ENCODE measurements around the gene SLC13A4.

SLC13A4 gene

DNA sequence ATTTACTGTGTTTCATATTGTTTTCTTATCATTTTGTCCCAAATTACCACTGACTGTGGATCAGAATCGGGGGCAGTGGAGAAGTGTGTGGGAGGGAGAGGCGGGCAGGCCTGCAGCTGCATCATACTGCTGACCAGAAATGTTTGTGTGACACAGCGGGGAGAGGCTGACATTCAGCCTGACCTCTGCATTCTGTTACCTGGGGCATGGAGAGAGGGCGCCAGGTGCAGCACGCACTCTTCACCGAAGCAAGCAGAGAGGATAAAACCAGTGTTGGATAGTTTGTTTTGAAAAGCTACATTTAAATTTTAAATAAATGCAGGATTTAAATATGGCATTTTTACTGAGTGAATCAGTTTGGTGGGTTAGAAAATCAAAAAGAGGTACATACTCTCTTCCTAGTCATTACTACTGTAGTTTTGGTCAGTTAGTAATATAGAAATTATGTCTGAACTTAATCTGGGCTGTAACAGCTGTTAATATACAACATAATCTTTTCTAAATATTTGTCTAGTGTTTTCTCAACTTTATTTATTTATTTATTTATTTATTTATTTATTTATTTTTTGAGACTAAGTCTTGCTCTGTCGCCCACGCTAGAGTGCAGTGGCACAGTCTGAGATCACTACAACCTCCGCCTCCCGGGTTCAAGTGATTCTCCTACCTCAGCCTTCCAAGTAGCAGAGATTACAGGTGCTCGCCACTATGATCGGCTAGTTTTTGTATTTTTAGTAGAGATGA is 74.5 kb downstream of the SLC13A4 start:
- CTCF ChIA-PET, result interaction anchor here (1.0 kb wide), 2 partner anchors 9 kb away, joined by 4 read pairs; partner anchors contain the start of gene STMP1
- POLR2A ChIA-PET, result no interaction called here
- TF ChIP-seq CTCF (IDR thresholded peaks at IDR 0.05; ENCODE audit: control extremely low read depth, extremely low read depth, low read depth, missing control alignments), result no peak
- no peak for DNase-seq (ENCODE audit: extremely low spot score)

DNA sequence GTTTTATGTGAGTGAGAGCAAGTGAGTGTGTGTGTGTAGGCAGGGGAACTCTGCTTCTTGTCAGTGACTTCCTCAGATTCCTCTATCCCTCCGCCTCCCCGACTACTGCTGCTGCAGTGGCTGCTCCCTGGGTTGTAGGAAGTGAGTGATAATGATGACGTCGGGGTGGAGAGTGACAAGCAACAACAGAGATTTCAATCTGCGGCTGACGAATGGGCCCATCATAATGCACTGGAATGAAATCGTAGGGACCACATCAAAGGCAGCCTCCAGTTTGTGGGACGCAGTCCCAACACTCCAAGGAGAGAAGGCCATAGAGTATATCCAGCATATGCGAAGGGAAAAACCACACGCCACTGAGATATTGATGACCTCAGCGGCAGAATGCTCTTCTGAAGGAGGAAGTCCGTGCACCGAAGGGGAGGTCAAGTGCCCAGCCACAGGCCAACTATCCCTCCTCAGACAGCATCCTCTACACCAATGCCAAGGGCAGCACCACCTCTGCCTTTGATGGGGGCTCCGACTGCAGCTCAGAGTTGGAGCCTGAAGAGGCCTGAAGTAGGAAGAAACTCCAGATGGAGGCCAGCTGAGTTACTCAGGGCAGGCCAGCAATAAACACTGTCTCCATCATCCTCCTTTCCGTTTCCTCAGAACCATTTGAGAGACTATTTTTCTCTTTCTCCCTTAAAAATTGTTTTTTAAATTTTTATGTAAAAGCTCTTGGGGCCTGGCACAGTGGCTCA is 77.0 kb downstream of the SLC13A4 start:
- ChIA-PET CTCF (interaction anchor here (1.3 to 9.0 kb wide), 2 partner anchors 11 to 30 kb away, joined by 3 to 109 read pairs; partner anchors contain the start of gene STMP1), POLR2A (no interaction called here)
- TF ChIP-seq CTCF (IDR thresholded peaks at IDR 0.05; ENCODE audit: control extremely low read depth, extremely low read depth, low read depth, missing control alignments), result no peak
- DNase-seq (ENCODE audit: extremely low spot score), result no peak

DNA sequence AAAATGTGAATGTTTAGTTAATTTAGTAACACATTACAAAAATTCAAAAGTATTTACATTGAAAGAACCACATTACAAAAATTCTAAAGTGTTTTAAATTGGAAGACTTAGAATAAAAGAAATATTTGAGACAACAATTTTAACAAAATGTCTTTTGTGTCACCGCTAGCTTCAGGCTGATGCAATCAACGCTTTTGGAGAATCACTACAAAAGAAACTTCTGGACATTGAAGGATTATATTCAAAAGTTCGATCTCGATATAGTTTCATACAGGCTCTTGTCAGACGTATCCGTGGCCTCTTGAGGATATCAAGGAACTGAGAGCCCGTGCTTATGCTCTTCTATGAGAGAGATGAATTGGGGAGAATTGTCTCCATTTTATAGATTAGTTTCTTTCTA is 79.8 kb downstream of the SLC13A4 start:
- no peak for TF ChIP-seq CTCF (IDR thresholded peaks at IDR 0.05; ENCODE audit: control extremely low read depth, extremely low read depth, low read depth, missing control alignments)
- POLR2A ChIA-PET, result no interaction called here
- DNase-seq (ENCODE audit: extremely low spot score), result no peak
- CTCF ChIA-PET, result interaction anchor here (1.0 to 9.0 kb wide), 7 partner anchors 13 to 374 kb away, joined by 3 to 109 read pairs (median 34); partner anchors contain the start of gene STMP1

DNA sequence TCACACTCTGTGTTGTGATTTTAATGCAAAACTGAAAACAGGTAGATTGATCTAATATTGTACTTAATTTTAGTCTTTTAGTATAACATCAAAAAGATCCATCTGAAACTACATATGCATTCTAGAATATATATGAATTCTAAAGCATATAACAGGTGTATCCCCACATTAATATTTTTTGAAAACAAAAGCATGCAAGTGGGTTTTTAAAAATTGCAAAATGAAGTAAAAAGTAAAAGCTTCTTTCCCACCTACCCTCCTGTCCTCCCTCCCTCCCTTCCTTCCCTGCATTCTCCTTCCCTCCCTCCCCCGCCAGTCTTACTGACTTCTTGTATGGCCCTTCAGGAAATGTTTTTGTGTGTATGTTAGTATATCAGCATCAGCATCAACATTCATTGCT is 80.2 kb downstream of the SLC13A4 start:
- no peak for TF ChIP-seq CTCF (IDR thresholded peaks at IDR 0.05; ENCODE audit: control extremely low read depth, extremely low read depth, low read depth, missing control alignments)
- no peak for DNase-seq (ENCODE audit: extremely low spot score)
- ChIA-PET POLR2A (interaction anchor here (0.6 kb wide), 1 partner anchor 15 kb away, joined by 3 read pairs; the partner anchor contains the start of gene STMP1), CTCF (interaction anchor here (1.5 to 9.0 kb wide), 8 partner anchors 11 to 373 kb away, joined by 3 to 109 read pairs (median 24); partner anchors contain the start of gene STMP1)

- no peak for DNase-seq (ENCODE audit: extremely low spot score)
- POLR2A ChIA-PET, result no interaction called here
- TF ChIP-seq CTCF (IDR thresholded peaks at IDR 0.05; ENCODE audit: control extremely low read depth, extremely low read depth, low read depth, missing control alignments), result peak; percentile 64
- CTCF ChIA-PET, result interaction anchor here (0.6 to 9.0 kb wide), 32 partner anchors 8 to 395 kb away, joined by 3 to 109 read pairs (median 4); partner anchors contain the start of gene STMP1
These were observed 82.6 kb downstream of the SLC13A4 start for GRCh38 chr7:135645296-135645904.

DNA sequence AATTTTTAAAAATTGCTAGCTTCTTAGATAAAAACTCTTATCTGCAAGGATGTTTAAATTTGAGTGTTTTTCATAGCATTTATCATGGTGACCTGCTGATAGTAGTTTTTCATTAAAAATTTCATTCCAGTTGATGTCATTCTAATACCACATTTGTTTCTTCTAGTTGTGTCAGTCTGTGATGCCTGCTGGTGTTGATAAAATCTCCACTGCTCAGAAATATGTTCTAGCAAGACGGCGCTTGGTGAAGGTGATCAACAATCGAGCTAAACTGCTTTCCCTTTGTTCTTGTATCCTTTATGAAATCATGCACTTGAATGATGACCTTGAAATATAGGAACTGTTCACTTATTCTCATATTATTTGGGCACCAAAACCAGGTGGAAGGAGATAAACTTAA is 83.3 kb downstream of the SLC13A4 start:
- ChIA-PET CTCF (interaction anchor here (0.6 to 9.0 kb wide), 31 partner anchors 8 to 475 kb away, joined by 3 to 109 read pairs (median 4); partner anchors contain the start of gene STMP1), POLR2A (no interaction called here)
- TF ChIP-seq CTCF (IDR thresholded peaks at IDR 0.05; ENCODE audit: control extremely low read depth, extremely low read depth, low read depth, missing control alignments), result no peak
- DNase-seq (ENCODE audit: extremely low spot score), result no peak

All from GM10248 (cell line).